H1 (cell line): ENCODE measurements around the gene PRPF40B. TPM values are rescaled to one million over a fixed set of nuclear protein-coding genes. Genes with fewer than 3 reads are reported as not detected.

Experiments
- CTCF ChIA-PET: fragments of 300-600 bp; sonication (Branson Sonifier 250); formaldehyde crosslinking; loops from one replicate; lab custom pipeline; 2021; ENCODE audit not compliant: partially characterized antibody; lab: Charles Lee
- POLR2A ChIA-PET: fragments of 300-600 bp; sonication (Branson Sonifier 250); formaldehyde crosslinking; loops from one replicate; lab custom pipeline; 2021; ENCODE audit warnings: inconsistent platforms; ENCODE audit not compliant: partially characterized antibody; lab: Charles Lee
- DNase-seq, 2 experiments: peaks; one replicate each; pipeline versions ENCODE4 v3.0.0 to v3.0.0-alpha.2; 2010 to 2022; ENCODE audit warnings: low spot score in 2 of 2, low read depth in 1 of 2, mixed read lengths in 1 of 2
- FAIRE-seq: peaks from 2 replicates; lab custom pipeline; 2011; peaks lifted over from hg19 to GRCh38; lab: Jason Lieb, UNC
- H2AFZ ChIP-seq: 2 replicates; pipeline ENCODE4 v1.8.1; 2012; ENCODE audit warnings: low read length, inconsistent platforms
- H2AK5ac ChIP-seq: 2 replicates; pipeline ENCODE4 v1.6.1; 2013; ENCODE audit warnings: low read depth, low read length
- H2BK120ac ChIP-seq: replicated peaks from 2 replicates; pipeline ENCODE3; 2013; ENCODE audit warnings: low read depth, low read length, inconsistent platforms
- H2BK12ac ChIP-seq: 2 replicates; pipeline ENCODE4 v1.6.1; 2013; ENCODE audit warnings: low read depth, low read length
- H2BK15ac ChIP-seq: 2 replicates; pipeline ENCODE4 v1.6.1; 2013; ENCODE audit warnings: low read length
- H2BK20ac ChIP-seq: 2 replicates; pipeline ENCODE4 v1.6.1; 2013; ENCODE audit warnings: low read length
- H2BK5ac ChIP-seq: 2 replicates; pipeline ENCODE4 v1.6.1; 2013; ENCODE audit warnings: low read depth, low read length
- H3K14ac ChIP-seq: 2 replicates; pipeline ENCODE4 v1.6.1; 2013; ENCODE audit warnings: inconsistent platforms; ENCODE audit not compliant: insufficient read length
- H3K18ac ChIP-seq: 2 replicates; pipeline ENCODE4 v1.6.1; 2013; ENCODE audit warnings: low read length; ENCODE audit errors: extremely low read depth
- H3K23ac ChIP-seq: 2 replicates; pipeline ENCODE4 v1.6.1; 2013; ENCODE audit warnings: inconsistent platforms; ENCODE audit not compliant: insufficient read length
- H3K23me2 ChIP-seq: 2 replicates; pipeline ENCODE4 v1.6.1; 2013; ENCODE audit warnings: low read depth, low read length
- H3K27ac ChIP-seq: 2 replicates; pipeline ENCODE4 v1.6.1; 2011; ENCODE audit warnings: low read depth, low read length, inconsistent platforms
- H3K27me3 ChIP-seq, 4 experiments: replicated peaks in 1 of 4; 1 replicate in 1 of 4; 2 replicates in 3 of 4; pipeline versions ENCODE4 v1.6.1 to v1.8.1; 2011 to 2013; ENCODE audit warnings: low read length in 3 of 4, mild to moderate bottlenecking in 3 of 4, inconsistent platforms in 2 of 4, mixed read lengths in 2 of 4, moderate library complexity in 1 of 4; ENCODE audit not compliant: control insufficient read depth in 3 of 4, insufficient read depth in 3 of 4; ENCODE audit errors: extremely low read depth in 1 of 4
- H3K36me3 ChIP-seq, 4 experiments: 2 replicates each; pipeline versions ENCODE4 v1.6.1 to v1.8.1; 2011 to 2013; ENCODE audit warnings: mild to moderate bottlenecking in 4 of 4, low read length in 3 of 4, moderate library complexity in 2 of 4, control low read depth in 1 of 4, inconsistent platforms in 1 of 4; ENCODE audit not compliant: insufficient read depth in 4 of 4, control insufficient read depth in 2 of 4
- H3K4ac ChIP-seq: replicated peaks from 2 replicates; pipeline ENCODE3; 2013; ENCODE audit warnings: low read length, low read depth, mixed read lengths, inconsistent platforms; ENCODE audit not compliant: insufficient read length
- H3K4me1 ChIP-seq, 4 experiments: replicated peaks in 1 of 4; 1 replicate in 1 of 4; 2 replicates in 3 of 4; pipeline versions ENCODE4 v1.6.1 to v1.8.1; 2011 to 2013; ENCODE audit warnings: low read length in 3 of 4, inconsistent platforms in 2 of 4, mixed read lengths in 1 of 4; ENCODE audit not compliant: insufficient read depth in 4 of 4, control insufficient read depth in 3 of 4
- H3K4me2 ChIP-seq, 2 experiments: 2 replicates each; pipeline versions ENCODE4 v1.6.1 to v1.8.1; 2011 to 2013; ENCODE audit warnings: low read depth in 2 of 2, low read length in 2 of 2, control low read depth in 1 of 2, inconsistent platforms in 1 of 2, mild to moderate bottlenecking in 1 of 2; ENCODE audit not compliant: insufficient read depth in 1 of 2
- H3K4me3 ChIP-seq, 4 experiments: fragments of 200-600, 300-600 bp in 1 of 4; sonication (generic), shearing (Covaris generic), sonication (Bioruptor Twin) in 1 of 4; 2 replicates each; pipeline versions ENCODE4 v1.5.1 to v1.8.1; 2011 to 2016; ENCODE audit warnings: low read length in 4 of 4, low read depth in 3 of 4, control low read depth in 2 of 4, inconsistent platforms in 2 of 4, mild to moderate bottlenecking in 2 of 4, mixed read lengths in 1 of 4, moderate library complexity in 1 of 4; ENCODE audit not compliant: insufficient read depth in 2 of 4; ENCODE audit errors: extremely low read depth in 1 of 4
- H3K56ac ChIP-seq: replicated peaks from 2 replicates; pipeline ENCODE3; 2013; ENCODE audit warnings: low read depth, mild to moderate bottlenecking, mixed read lengths, low read length, inconsistent platforms; ENCODE audit not compliant: insufficient read length
- H3K79me1 ChIP-seq: 2 replicates; pipeline ENCODE4 v1.6.1; 2013; ENCODE audit warnings: low read depth, low read length, control low read depth
- H3K79me2 ChIP-seq, 2 experiments: 2 replicates each; pipeline versions ENCODE4 v1.6.1 to v1.8.1; 2012 to 2013; ENCODE audit warnings: low read length in 2 of 2, mild to moderate bottlenecking in 2 of 2, inconsistent platforms in 1 of 2; ENCODE audit not compliant: insufficient read depth in 2 of 2, control insufficient read depth in 1 of 2
- H3K9ac ChIP-seq, 4 experiments: replicated peaks in 1 of 4; 1 replicate in 1 of 4; 2 replicates in 3 of 4; pipeline versions ENCODE4 v1.6.1 to v1.8.1; 2011 to 2013; ENCODE audit warnings: low read depth in 3 of 4, low read length in 3 of 4, control low read depth in 2 of 4, mild to moderate bottlenecking in 2 of 4, moderate library complexity in 2 of 4, inconsistent platforms in 1 of 4; ENCODE audit errors: extremely low read depth in 1 of 4
- H3K9me3 ChIP-seq, 2 experiments: 2 replicates each; pipeline versions ENCODE4 v1.6.1 to v1.8.1; 2012 to 2013; ENCODE audit warnings: mild to moderate bottlenecking in 2 of 2, moderate library complexity in 2 of 2, control low read depth in 1 of 2, inconsistent platforms in 1 of 2, low read depth in 1 of 2, low read length in 1 of 2, mixed read lengths in 1 of 2; ENCODE audit not compliant: insufficient read depth in 2 of 2
- H4K20me1 ChIP-seq, 2 experiments: replicated peaks in 1 of 2; 2 replicates each; pipeline versions ENCODE3 to v1.8.1; 2011 to 2013; ENCODE audit warnings: inconsistent platforms in 2 of 2, low read length in 2 of 2, mild to moderate bottlenecking in 1 of 2; ENCODE audit not compliant: insufficient read depth in 2 of 2, control insufficient read depth in 1 of 2
- H4K5ac ChIP-seq: 2 replicates; pipeline ENCODE4 v1.6.1; 2013; ENCODE audit warnings: low read length, low read depth, mixed read lengths, inconsistent platforms; ENCODE audit not compliant: insufficient read length
- H4K8ac ChIP-seq: 2 replicates; pipeline ENCODE4 v1.8.0; 2013; ENCODE audit warnings: mild to moderate bottlenecking, moderate library complexity, low read length, inconsistent platforms; ENCODE audit not compliant: insufficient read depth; ENCODE audit errors: extremely low read depth
- H4K91ac ChIP-seq: replicated peaks from 2 replicates; pipeline ENCODE3; 2013; ENCODE audit warnings: low read length, mixed read lengths, inconsistent platforms; ENCODE audit not compliant: insufficient read length
- WGBS, 2 experiments: shearing (Covaris generic) in 1 of 2; methylation state at CpG; one replicate each; pipeline versions ENCODE4 v1.1.6 to v1.1.7; 2013 to 2015; ENCODE audit warnings: low lambda C conversion rate in 2 of 2, mixed read lengths in 2 of 2, inconsistent platforms in 1 of 2, low coverage in 1 of 2, missing lambda C conversion rate in 1 of 2; ENCODE audit not compliant: insufficient replicate concordance in 2 of 2, insufficient coverage in 1 of 2, insufficient read length in 1 of 2; ENCODE audit errors: extremely low coverage in 1 of 2, missing lambda C conversion rate in 1 of 2; 5-methylcytosine and 5-hydroxymethylcytosine counted together
- polyA plus RNA-seq, 7 experiments: library from polyadenylated mRNA; depleted of rRNA in 3 of 7; stranded (reverse) in 5 of 7; unstranded in 2 of 7; fragments of >200 nt in 5 of 7; fragments of 200-250 nt in 2 of 7; gene quantifications; 1 replicate in 5 of 7; 2 replicates in 1 of 7; 4 replicates in 1 of 7; pipeline versions ENCODE4 v1.2.1 to v1.2.3, GENCODE V29; 2011 to 2013; ENCODE audit warnings: missing spikeins in 2 of 7, mixed read lengths in 2 of 7
- total RNA-seq: library from RNA; stranded (reverse); fragmentation: NEBNext Ultra II Directional; extraction: Animal tissue kit (Norgen Biotek cat#: 25700); gene quantifications from 2 replicates; pipeline ENCODE4 v1.2.1, GENCODE V29; 2021

PRPF40B gene
- total and polyA plus RNA-seq, 2 of the 8 experiments (the other 6 are each of a cell fraction or from before 2014, with no cell fraction given), result 14.4 to 24.4 TPM

DNA sequence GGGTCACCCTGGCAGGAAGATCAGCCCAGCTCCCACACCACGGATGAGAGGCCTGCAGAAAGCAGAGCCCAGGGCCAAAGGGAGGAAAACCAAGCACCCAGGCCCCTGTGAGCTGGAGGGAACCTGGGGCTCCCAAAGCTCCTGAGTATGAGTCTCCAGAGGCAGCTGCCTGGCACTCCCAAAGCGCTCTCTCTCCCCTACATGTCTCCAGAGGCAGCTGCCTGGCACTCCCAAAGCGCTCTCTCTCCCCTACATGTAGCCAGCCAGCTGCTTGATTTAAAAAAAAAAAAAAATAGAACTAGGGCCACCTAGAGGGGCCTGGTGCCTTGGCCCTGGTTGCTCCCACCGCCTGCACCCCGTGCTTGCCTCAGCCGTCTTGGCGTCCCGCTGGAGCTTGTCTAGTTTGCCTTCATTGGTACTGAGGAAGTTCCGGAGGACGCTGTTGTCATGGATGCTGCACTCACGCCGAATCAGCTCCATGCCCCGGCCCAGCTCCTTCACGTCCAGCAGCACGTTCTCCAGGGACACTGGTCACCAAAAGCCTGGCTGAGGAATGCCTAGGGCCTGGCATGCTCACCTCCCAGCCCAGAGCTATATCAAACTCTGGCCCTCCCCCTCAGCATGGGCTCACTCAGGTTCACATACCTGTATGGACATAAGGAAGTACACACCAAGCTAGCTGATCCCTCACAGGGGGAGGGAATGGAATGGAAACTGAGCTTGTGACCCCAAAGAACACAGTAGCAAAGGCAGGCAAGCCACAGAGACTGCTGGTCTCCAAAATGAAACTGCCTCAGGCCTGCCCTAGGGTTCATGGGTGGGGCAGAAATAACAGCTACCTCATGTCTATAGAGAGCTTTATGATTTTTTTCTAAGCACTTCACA, 24.7 kb downstream of the PRPF40B start:
- no peak overlapping the region for H2BK20ac ChIP-seq
- ChIA-PET CTCF (interaction anchor here (0.6 to 12.7 kb wide), 26 partner anchors 8 to 318 kb away, joined by 3 to 222 read pairs (median 5); partner anchors contain the start of genes FMNL3 and TMBIM6), POLR2A (interaction anchor here (0.9 to 3.1 kb wide), 14 partner anchors 8 to 93 kb away, joined by 3 to 14 read pairs (median 4); partner anchors contain the start of gene TMBIM6)
- DNase-seq, result no peak
- H3K4me3 ChIP-seq, result no peak overlapping the region
- no peak overlapping the region for H3K4ac ChIP-seq
- H2BK120ac ChIP-seq, result no peak overlapping the region
- H3K4me2 ChIP-seq, result no peak overlapping the region
- H3K9me3 ChIP-seq, result no peaks in the 10 kb centered on the region
- no peak overlapping the region for H4K5ac ChIP-seq
- no peaks in the 10 kb centered on the region for H3K79me1 ChIP-seq
- no peak overlapping the region for H4K8ac ChIP-seq
- no peak overlapping the region for H4K91ac ChIP-seq
- no peaks in the 10 kb centered on the region for H3K79me2 ChIP-seq
- no peak overlapping the region for H3K23ac ChIP-seq
- H3K27me3 ChIP-seq, result no peaks in the 10 kb centered on the region
- no peak overlapping the region for H2BK12ac ChIP-seq
- no peak overlapping the region for H3K18ac ChIP-seq
- H3K4me1 ChIP-seq, result no peaks in the 10 kb centered on the region
- peaks cover 0 to 6% of the 10 kb centered on the region in 2 experiments for H4K20me1 ChIP-seq
- no peak overlapping the region for H2AFZ ChIP-seq
- peaks cover 15 to 54% (median 36%) of the 10 kb centered on the region in 4 experiments for H3K36me3 ChIP-seq
- 96% methylated on average over 15 of the region's 15 CpGs; no CpG with 5 or more reads in 1 of the 2 experiments for WGBS, 2 experiments
- no peak overlapping the region; the same call in 1 of the 2 replicates for H3K27ac ChIP-seq
- no peak for FAIRE-seq
- H3K9ac ChIP-seq, result no peak overlapping the region
- no peak overlapping the region for H3K14ac ChIP-seq
- H2AK5ac ChIP-seq, result no peak overlapping the region
- H3K23me2 ChIP-seq, result no peaks in the 10 kb centered on the region
- no peak overlapping the region for H3K56ac ChIP-seq
- H2BK15ac ChIP-seq, result no peak overlapping the region
- H2BK5ac ChIP-seq, result peak overlapping the region; percentile 12; the same call in 1 of the 2 replicates
